NCI-H2196 (cell line): ENCODE data around the gene CNTN4.

Experiments
- DNase-seq: peaks from one replicate; lab custom pipeline; 2025; ENCODE audit not compliant: unreplicated experiment; lab: John Stamatoyannopoulos, UW

CNTN4 gene

GRCh38 chr3:2390926-2391532 lies 292.4 kb downstream of the CNTN4 start:
- no peak for DNase-seq

GRCh38 chr3:2391896-2392295 lies 293.2 kb downstream of the CNTN4 start:
- DNase-seq: no peak

GRCh38 chr3:2392981-2393380 lies 294.3 kb downstream of the CNTN4 start:
- DNase-seq: no peak

- no peak for DNase-seq
Measured at GRCh38 chr3:2415083-2415482, 316.4 kb downstream of the CNTN4 start.

DNA sequence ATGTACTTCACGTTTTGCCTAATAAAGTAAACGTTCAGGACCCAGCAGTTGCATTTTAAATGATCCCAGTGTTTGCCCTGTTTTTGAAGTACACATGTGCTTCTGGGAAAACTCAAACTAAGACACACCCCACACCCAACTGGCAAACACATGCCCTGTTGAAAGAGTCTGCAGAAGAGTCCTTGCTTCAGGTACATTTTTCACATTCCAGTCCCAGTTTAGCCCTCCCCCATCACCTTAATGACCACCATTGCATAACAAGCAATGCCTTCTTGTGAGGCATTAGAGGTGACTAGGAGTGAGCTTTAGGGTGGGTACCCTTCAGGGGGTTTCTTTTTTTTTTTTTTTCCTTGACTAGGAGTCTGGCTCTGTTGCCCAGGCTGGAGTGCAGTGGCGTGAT lies 322.3 kb downstream of the CNTN4 start:
- no peak for DNase-seq

DNA sequence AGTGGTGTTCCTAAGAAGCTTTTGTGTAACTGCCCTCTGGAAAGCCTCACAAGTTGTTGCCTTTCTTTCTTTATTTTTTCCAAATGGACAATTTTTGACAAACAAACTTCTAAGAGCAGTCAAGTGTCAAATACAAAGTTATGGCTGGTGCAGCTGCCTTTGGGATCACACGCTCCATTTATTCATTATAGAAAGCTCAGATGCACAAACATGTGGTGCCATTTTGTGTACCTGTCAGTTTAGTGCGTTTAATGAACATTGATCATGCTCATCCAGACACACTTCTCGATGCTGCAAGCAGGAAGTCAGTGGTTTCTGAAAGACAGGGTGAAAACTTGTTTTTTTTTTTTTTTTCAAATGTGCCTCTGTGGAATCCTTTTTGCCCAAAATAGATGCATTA lies 324.5 kb downstream of the CNTN4 start:
- no peak for DNase-seq

DNA sequence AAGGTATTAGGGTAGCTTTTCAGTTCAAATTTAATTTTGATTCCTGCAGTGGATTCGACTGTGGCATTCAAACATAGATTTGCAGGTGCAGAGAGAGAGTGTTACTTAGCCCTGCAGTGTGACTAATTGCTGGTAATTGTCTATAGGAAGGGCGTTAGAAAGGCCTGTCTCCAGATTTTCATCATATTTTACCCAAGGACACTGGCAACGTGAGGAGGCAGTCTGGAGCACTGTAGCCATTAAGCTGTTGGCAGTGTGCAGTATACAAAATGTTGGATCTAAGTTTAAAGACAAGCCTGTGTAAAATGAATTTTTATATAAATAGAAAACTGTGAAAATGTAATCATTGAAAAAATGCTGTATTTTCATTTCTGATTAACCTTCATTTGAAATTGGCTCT lies 342.9 kb downstream of the CNTN4 start:
- no peak for DNase-seq

DNA sequence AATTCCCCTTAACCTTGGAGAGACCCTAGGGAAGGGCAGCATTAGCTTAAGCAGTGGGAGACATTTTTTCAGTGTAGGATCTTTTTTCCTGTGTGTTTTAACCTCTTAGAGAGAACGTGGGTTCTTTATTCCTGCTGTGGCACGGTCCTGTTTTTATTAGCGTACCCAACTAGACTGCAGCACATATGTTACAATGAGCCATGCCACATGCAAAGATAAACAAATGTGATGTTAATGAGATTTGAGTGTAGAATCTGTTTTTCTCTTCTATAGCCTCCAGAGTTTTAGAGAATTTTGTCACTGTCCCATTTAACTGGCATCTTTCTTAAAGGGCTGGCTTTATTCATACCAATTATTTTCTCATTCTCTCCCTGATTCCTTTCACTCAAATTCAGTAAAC lies 347.5 kb downstream of the CNTN4 start:
- DNase-seq: no peak

DNA sequence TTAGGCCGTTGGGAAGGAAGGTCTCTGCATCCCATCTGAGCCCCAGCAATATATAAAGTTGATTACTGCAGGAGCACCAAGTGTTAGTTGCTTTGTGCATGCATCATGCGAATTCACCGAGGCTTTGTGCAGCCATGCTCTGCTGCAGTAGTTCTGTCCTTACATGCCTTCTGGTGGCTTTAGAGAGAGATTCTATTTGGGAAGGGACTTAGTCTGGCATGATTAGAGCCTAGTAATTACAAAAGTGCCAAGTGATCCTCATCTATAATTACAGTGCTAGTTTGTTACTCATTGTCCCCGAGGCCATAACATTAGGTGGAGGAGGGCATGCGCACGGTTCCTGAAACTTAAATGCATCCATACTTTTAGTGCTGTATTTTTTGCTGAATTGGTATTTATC lies 353.6 kb downstream of the CNTN4 start:
- no peak for DNase-seq

- no peak for DNase-seq
Measured at GRCh38 chr3:2454865-2455264, 356.2 kb downstream of the CNTN4 start.

- DNase-seq: no peak
Measured at GRCh38 chr3:2456788-2457187, 358.1 kb downstream of the CNTN4 start.

DNA sequence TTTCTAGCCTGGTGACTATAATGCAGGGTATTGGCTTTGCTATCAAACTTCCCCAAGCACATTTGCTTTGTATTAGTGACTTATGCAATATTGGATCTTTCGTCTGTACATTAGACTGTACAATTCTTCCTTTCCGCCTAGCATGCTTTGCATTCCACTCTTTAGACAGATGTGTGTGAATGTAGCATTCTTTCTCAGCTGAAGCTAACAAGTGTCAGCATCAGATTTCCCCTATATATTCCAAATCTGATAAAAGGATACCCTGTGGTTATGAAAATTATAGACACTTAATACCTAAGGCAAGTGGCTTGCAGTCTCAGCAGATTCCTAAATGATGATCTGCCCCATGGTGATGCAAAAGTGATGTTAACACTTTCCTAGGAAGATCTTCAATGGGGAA lies 360.1 kb downstream of the CNTN4 start:
- DNase-seq: no peak

GRCh38 chr3:2465842-2466241 lies 367.2 kb downstream of the CNTN4 start:
- DNase-seq: no peak

GRCh38 chr3:2468816-2469215 lies 370.1 kb downstream of the CNTN4 start:
- no peak for DNase-seq

DNA sequence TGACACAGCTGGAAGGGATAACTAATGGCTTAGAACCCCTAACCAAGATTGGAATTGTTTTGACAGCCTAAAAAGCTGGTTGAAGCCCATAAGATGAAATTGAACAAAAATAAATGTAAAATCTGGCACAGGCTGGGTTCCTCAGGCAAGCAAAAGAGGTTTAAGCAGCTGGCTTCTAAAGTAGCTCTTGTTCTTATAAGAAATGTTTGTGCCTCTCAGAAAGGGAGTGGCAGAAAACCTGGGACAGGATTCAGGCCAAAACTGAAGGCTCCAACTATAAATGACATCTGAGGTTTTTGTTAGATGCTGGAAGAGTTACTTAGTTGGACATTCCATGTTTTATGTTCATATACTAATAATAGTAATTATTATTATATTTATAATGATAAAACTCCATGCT lies 378.3 kb downstream of the CNTN4 start:
- DNase-seq: no peak

GRCh38 chr3:2477620-2478019 lies 379.0 kb downstream of the CNTN4 start:
- no peak for DNase-seq

GRCh38 chr3:2484162-2485026 lies 385.7 kb downstream of the CNTN4 start:
- DNase-seq: no peak

- DNase-seq: no peak
Measured at GRCh38 chr3:2485027-2485375, 386.3 kb downstream of the CNTN4 start.

GRCh38 chr3:2495746-2496145 lies 397.1 kb downstream of the CNTN4 start:
- DNase-seq: no peak

DNA sequence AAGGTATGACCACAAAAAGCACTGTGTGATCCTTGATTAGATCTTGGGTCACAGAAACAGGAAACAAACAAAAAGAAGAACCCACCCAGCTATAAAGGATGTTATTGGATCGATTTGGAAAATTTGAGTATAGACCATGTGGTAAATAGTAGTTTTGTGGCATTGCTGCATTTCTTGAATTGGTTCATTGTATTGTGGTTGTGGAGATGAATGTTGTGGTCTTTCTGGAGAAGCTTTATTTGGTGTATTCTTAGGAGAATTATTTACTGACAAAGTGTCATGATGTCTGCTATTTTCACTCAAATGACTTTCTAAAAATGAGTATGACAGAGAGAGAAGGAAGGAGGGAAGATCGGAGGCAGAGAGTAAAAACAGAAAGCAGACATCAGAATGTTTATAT lies 406.2 kb downstream of the CNTN4 start:
- no peak for DNase-seq

GRCh38 chr3:2506776-2507175 lies 408.1 kb downstream of the CNTN4 start:
- no peak for DNase-seq

- no peak for DNase-seq
Measured at GRCh38 chr3:2510591-2511145, 412.0 kb downstream of the CNTN4 start.

DNA sequence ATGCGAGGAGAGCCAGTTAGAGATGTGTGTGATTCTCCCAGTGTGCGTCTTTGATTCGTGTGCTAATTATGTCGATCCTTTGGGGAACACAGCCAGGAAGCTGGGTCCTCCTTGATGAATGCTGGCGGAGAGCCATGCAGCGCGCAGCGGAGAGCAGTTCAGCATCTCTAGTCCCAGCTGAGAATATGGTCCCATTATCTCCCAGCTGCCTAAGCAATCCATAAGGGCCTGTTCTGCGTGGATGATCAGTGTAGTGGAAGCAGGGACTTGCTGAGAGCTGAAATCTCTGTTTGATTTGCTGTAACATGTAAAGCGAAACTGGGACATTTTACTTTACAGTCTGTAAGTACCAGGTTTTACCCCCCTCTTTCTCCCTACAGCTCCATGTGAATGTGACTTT lies 412.7 kb downstream of the CNTN4 start:
- no peak for DNase-seq
